Daoy (cell line): Measurements from ENCODE around the gene VMP1. TPM values are rescaled to one million over a fixed set of nuclear protein-coding genes. Genes with fewer than 3 reads are reported as not detected.
A peak's percentile ranks its signal among the peaks of the same experiment; 100 is the strongest.
"Not testable (repeated sequence)": the region's sequence is repeated elsewhere in the genome, so short reads cannot be mapped to it uniquely, and the experiment has no call there.

Experiments used
- DNase-seq: peaks from one replicate; pipeline ENCODE4 v3.0.0-alpha.2; 2015; ENCODE audit warnings: low read depth
- total RNA-seq: library from RNA; depleted of rRNA; stranded (reverse); fragments of >200 nt; shearing (Covaris generic); gene quantifications from 2 replicates; pipeline ENCODE4 v1.2.3, GENCODE V29; 2014

VMP1 gene
- total RNA-seq, 1 experiment from 2014 or later = 212 TPM

- peak; percentile 93 for DNase-seq
Measured at GRCh38 chr17:59754552-59754951, 47.1 kb downstream of the VMP1 start.

GRCh38 chr17:59755069-59755468 is 47.6 kb downstream of the VMP1 start:
- peak; percentile 34 for DNase-seq

GRCh38 chr17:59756236-59756818 is 48.9 kb downstream of the VMP1 start:
- DNase-seq = peak; percentile 79

- DNase-seq = no peak
Measured at GRCh38 chr17:59757043-59757442, 49.6 kb downstream of the VMP1 start.

- no peak for DNase-seq
Measured at GRCh38 chr17:59757470-59757869, 50.0 kb downstream of the VMP1 start.

- DNase-seq = no peak
Measured at GRCh38 chr17:59757881-59758385, 50.5 kb downstream of the VMP1 start.

- not testable (repeated sequence) for DNase-seq
Measured at GRCh38 chr17:59758998-59759651, 51.7 kb downstream of the VMP1 start.

GRCh38 chr17:59760160-59760559 is 52.7 kb downstream of the VMP1 start:
- DNase-seq = no peak

- DNase-seq = peak; percentile 64
Measured at GRCh38 chr17:59761385-59762048, 54.1 kb downstream of the VMP1 start.

GRCh38 chr17:59762049-59762823 is 54.8 kb downstream of the VMP1 start:
- DNase-seq = peak; percentile 61

GRCh38 chr17:59762824-59763374 is 55.4 kb downstream of the VMP1 start:
- DNase-seq = no peak

- DNase-seq = peak; percentile 47
Measured at GRCh38 chr17:59763861-59764260, 56.4 kb downstream of the VMP1 start.

- peak; percentile 75 for DNase-seq
Measured at GRCh38 chr17:59764292-59764741, 56.9 kb downstream of the VMP1 start.

GRCh38 chr17:59765038-59765437 is 57.6 kb downstream of the VMP1 start:
- no peak for DNase-seq

- DNase-seq = no peak
Measured at GRCh38 chr17:59766491-59766890, 59.0 kb downstream of the VMP1 start.

- no peak for DNase-seq
Measured at GRCh38 chr17:59767176-59767575, 59.7 kb downstream of the VMP1 start.

- no peak for DNase-seq
Measured at GRCh38 chr17:59769887-59770286, 62.4 kb downstream of the VMP1 start.

GRCh38 chr17:59771093-59771492 is 63.6 kb downstream of the VMP1 start:
- no peak for DNase-seq

GRCh38 chr17:59775786-59776350 is 68.4 kb downstream of the VMP1 start:
- DNase-seq = no peak

GRCh38 chr17:59776577-59776976 is 69.1 kb downstream of the VMP1 start:
- DNase-seq = no peak

GRCh38 chr17:59777033-59777432 is 69.6 kb downstream of the VMP1 start:
- DNase-seq = no peak
